Activated CD4-positive, alpha-beta T cell treated with anti-CD3 and anti-CD28 coated beads for 4 hours (primary cell): ENCODE measurements around the gene KRTAP10-1.

Source experiments
- DNase-seq, 2 donors: peaks; one replicate each; pipeline ENCODE4 v3.0.0-alpha.2; 2020

Gene KRTAP10-1

GRCh38 chr21:44527156-44527982 is 12.6 kb downstream of the KRTAP10-1 start:
- no peak for DNase-seq

- no peak for DNase-seq
These were observed 13.6 kb downstream of the KRTAP10-1 start for GRCh38 chr21:44526096-44526997.

- no peak for DNase-seq
These were observed 14.5 kb downstream of the KRTAP10-1 start for GRCh38 chr21:44525391-44526095.

- DNase-seq = no peak
These were observed 15.3 kb downstream of the KRTAP10-1 start for GRCh38 chr21:44524414-44525371.

DNA sequence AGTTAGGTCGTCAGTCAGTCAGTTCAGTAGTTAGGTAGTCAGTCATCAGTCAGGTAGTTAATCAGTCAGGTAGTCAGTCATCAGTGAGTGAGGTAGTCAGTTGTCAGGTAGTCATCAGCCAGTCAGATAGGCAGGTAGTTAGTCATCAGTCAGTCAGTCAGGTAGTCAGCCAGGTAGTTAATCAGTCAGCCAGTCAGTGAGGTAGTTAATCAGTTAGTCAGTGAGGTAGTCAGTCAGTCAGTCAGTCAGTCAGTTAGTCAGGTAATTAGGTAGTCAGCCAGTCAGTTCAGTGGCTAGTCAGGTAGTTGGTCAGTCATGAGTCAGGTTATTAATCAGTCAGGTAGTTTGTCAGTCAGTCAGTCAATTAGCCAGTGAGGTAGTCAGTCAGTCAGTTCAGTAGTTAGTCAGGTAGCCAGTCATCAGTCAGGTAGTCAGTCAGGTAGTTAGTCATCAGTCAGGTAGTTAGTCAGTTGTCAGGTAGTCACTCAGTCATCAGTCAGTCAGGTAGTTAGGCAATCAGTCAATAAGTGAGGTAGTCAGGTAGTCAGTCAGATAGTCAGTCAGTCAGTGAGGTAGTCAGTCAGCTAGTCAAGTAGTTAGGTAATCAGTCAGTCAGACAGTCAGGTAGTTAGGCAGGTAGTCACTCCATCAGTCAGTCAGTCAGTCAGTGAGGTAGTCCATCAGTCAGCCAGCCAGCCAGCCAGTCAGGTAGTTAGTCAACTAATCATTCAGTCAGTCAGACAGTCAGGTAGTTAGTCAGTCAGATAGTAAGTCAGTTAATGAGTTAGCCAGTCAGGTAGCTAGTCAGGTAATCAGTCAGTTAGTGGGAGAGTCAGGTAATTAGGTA is 16.2 kb downstream of the KRTAP10-1 start:
- no peak for DNase-seq

- no peak for DNase-seq
These were observed 17.2 kb downstream of the KRTAP10-1 start for GRCh38 chr21:44522753-44523204.

DNA sequence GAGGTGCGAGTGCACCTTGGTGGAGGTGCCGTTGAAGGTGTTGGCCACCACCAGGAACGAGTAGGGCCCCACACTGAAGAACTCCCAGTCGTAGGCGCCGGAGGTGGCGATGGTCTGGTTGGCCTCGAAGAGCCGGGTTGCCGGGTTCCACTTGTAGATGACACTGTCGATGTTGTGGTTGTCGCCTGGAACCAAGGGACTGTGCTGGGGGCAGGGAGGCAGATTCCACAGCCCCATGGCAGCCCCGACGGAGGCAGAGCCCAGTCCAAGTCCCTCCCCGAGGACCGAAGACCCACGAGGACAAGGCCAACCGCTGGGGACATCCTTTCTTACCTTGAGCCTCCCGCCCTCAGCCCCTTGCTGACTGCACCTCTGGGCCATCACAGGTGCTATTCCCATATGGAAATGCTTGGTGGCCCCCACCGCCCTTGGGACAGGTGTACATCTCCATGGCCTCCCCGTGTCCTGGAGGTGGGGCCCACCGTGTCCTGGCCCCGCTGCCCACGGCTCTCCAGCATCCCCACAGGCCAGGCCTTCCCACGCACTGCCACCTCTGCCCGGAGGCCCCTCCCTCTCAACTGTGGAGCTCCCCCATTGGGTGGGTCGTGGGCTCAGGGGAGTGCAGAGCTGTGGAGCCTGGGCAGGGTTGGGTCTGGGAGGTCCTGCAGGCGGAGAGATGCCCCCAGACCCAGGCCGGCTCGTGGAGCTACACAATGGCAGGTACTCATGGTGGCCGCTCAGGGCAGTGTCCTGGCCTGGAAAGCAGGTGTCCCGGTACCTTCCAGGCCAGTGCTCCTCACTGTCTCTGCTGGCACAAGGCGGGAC is 17.9 kb downstream of the KRTAP10-1 start:
- no peak for DNase-seq

DNA sequence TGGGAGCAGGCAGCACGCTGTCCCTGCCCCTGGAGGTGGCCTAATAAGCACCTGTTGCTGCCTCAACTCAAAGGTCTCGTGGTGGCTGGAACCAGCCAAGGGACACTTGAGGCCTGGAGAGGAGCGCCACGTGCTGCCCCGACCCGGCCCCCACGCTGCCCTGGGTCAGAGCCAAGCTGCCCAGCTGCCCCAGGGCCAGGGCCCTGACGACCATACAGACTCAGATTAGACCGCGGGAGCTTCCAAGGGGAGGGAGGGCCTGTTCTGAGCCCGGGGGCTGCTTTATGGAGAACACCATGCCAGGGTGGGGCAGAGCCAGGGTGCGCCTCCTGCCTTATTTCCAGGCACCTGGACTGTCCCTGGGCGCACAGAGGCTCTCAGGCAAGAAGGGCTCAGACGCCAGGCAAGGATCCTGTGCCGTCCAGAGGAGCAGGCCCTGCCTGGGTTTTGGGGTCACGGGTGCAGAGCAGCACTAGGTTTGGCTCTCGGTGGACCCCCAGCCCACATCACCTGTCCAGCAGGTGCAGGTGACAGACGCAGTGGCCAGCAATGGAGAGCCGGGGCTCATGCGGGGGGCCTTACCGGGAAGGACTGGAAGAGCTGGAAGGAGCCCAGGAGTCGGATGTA is 18.6 kb downstream of the KRTAP10-1 start:
- no peak for DNase-seq

DNA sequence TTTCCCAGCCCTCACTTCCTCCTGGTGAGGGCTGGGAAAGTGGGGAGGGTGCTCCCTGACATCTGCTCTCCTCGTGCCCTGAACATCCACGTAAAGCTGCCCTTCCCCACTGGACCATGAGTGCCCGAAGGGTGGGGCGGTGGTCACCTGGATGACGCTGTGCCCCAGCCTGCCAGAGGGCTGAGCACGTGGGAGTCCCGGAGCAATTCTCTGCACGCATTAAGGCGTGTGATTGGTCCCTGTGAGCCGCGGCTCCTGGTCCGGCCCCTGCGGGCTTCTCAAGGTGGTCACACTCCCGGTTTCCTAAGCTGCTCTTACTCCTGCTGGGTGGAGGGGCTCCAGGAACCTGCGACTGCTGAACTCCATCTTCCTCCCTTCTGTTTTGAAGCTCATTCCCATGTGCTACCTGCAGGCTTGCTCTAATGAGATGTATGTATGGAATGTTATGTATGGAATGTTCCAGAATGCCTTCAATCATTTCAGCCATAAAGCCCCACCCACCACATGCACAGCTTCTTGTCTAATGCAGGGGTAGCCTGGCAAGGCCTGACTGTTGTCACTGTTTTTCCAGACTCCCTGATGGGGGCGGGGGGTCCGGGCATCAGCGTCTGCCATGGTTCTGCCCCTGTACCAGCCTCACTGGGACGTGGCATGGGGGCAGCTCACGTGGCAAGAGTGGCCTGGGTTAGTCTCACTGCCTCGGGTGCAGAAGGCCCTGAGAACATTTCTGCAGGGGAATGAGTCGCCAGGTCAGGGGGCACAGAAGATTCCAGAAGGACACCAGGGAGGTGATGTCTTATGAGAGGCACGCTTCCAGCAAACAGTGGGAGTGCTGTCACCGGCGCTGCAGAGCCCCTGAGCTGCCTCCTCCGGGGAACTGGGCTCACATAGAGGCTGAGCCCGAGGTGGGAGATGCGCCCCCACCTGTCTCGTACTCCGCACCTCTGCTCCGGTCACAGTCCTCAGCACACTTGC is 19.4 kb downstream of the KRTAP10-1 start:
- no peak for DNase-seq

- no peak for DNase-seq
These were observed 20.4 kb downstream of the KRTAP10-1 start for GRCh38 chr21:44519346-44520325.

DNA sequence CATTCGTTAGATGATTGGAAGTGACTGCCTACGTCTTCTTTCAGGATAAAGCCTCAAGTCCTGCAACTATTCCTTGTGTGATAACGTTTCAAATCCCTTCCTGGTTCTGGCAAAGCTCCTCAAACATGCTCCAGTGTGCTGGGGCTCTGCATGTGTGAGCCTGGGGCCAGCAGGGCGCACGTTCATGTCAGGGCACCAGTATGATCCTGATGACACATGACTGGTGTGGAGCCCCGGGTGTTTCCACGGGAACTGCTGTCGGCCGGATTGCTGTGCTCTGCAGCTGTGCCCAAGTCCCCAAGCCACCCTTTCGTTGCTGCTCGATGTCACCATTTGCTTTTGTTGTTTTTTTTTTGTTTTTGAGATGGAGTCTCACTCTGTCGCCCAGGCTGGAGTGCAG is 21.3 kb downstream of the KRTAP10-1 start:
- no peak for DNase-seq

GRCh38 chr21:44517175-44517899 is 22.7 kb downstream of the KRTAP10-1 start:
- no peak for DNase-seq

- no peak for DNase-seq
These were observed 23.2 kb downstream of the KRTAP10-1 start for GRCh38 chr21:44516828-44517174.

DNA sequence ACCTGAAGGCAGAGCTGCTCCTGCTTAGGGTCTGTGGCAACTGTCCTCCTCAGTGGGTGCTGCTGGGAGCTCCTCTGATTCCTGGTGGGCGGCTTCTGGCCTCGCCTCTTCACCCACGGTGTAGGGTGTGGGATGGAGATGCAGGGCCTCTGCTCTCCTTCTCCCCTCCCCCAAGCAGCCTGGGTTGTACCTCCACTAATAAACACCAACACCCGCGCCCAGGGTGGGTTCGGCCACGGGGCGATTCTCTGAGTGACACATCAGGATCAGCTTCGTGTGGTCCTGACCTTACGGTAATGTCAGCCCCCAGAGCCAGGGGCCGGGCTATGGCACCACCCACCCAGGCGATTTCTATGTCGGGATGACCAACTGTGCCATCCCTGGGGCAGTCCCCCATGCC is 23.7 kb downstream of the KRTAP10-1 start:
- DNase-seq = no peak

DNA sequence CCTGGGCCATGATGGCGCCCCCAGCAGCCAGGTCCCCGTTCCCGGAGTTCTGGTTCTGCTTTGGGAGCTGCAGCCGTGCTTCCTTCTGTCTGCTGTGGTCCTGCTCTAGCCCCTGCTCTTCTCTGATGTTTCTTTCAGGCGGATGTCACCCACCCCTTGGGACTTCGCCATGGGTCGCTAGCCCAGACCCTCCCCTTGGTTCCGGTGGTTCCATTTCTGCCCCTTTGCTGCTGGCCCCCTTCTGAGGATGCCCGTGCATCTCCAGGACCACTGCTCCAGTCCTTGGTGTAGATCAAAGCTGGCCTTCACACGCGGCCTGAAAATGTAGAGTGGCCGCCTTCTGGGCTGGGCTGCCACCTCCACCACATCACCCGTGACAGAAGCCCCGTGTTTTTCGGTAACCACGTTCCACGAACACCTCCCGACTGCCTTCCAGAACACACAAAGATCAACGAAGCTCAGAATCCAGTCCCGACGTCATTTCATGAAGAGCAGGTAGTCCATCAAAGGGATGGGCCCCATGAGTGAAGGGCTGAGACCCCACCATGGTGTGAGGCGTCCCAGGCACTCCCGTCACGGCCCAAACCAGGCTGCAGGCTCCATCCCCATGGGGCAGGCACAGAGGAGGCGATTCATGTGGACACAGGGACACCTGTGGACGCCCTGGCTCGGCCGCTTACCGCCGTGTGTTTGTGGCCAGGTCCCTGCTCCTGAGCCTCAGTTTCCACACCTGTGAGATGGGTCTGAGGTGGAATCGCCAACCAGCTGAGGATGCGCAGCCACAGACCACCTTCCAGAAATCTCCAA is 24.4 kb downstream of the KRTAP10-1 start:
- DNase-seq = no peak
